ENCODE data around the gene DOCK4.

Gene DOCK4

DNA sequence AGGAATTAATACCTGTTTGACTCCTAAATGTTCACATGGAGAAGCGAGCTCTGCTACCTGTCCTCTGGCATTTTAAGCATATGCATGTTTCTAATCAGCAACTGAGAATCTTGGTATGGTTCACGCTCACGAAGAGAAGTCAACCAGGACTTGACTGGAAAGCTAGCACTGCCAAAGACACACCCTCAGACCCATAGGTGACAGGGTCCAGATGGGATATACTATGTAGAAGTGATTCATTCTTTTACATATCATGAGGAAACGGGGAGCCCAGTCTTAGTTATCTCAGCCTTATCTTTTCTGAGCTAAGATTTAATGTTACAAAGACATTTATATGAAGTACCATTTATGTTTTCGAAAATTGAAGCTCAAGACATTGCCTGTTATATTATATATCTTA, 313.0 kb downstream of the DOCK4 start:
- no peak for DNase-seq (ENCODE audit: low spot score)

GRCh38 chr7:111892588-111892987, 313.6 kb downstream of the DOCK4 start:
- no peak for DNase-seq (ENCODE audit: low spot score)

DNA sequence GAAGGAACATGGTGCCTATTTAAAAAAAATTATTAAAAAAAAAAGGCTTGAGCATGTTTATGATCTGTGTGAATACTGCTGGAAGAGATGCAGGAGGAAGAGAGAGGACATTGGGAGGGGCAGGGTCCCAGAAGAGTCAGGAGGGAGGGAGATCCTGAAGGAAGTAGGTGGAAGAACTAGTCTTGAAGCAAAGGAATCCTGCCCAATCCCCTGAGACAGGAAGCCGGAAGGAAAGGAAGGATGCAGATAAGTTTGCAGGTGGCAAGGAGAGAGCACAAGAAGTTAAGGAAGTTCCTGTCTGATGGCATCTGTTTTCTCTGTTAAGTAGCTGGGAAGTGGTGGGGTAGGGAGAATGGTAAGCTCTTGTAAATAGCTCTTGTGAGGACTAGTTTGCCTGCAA, 318.5 kb downstream of the DOCK4 start:
- no peak for DNase-seq (ENCODE audit: low spot score)

DNA sequence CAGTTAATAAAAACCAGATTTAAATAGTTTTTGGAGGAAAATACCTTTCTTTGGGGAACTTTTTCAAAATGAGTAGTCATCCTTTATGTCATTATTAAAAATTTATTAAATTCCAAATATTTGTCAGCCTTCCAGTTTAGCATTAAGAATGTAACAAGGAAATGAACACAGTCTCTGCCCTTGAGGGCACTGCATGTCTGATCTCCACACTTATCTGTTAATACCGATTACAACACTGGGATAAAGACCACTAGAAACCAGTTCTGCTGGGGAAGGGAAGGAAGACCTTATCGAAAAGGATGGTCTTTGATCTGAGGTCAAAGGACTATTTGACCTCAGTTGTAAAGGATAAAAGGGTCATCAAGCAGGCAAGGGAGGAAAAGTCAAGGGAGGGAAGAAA, 320.0 kb downstream of the DOCK4 start:
- DNase-seq (ENCODE audit: low spot score) = no peak

- no peak for DNase-seq (ENCODE audit: low spot score)
Observed at GRCh38 chr7:111883241-111883640, 323.0 kb downstream of the DOCK4 start.

DNA sequence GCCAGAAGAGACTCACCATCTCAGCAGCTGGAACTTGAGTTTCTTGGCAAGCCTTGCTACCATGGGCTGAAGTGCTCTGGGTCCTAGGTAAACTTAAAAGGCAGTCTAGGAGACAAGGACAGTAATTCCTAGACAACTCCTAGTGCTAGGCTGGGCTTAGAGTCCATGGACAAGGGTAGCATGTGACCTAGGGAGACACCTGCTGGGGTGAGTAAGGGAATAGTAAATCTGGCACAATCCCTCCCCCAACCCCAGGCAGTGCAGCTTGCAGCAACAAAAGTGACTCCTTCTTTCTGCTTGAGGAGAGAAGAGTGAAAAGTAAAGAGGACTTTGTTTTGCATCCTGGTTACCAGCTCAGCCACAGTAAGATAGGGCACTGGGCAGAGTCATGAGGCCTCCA, 327.4 kb downstream of the DOCK4 start:
- DNase-seq (ENCODE audit: low spot score) = no peak

- no peak for DNase-seq (ENCODE audit: low spot score)
Observed at GRCh38 chr7:111877931-111878330, 328.3 kb downstream of the DOCK4 start.

GRCh38 chr7:111873963-111874690, 332.1 kb downstream of the DOCK4 start:
- no peak for DNase-seq (ENCODE audit: low spot score)

GRCh38 chr7:111873326-111873646, 332.9 kb downstream of the DOCK4 start:
- no peak for DNase-seq (ENCODE audit: low spot score)

DNA sequence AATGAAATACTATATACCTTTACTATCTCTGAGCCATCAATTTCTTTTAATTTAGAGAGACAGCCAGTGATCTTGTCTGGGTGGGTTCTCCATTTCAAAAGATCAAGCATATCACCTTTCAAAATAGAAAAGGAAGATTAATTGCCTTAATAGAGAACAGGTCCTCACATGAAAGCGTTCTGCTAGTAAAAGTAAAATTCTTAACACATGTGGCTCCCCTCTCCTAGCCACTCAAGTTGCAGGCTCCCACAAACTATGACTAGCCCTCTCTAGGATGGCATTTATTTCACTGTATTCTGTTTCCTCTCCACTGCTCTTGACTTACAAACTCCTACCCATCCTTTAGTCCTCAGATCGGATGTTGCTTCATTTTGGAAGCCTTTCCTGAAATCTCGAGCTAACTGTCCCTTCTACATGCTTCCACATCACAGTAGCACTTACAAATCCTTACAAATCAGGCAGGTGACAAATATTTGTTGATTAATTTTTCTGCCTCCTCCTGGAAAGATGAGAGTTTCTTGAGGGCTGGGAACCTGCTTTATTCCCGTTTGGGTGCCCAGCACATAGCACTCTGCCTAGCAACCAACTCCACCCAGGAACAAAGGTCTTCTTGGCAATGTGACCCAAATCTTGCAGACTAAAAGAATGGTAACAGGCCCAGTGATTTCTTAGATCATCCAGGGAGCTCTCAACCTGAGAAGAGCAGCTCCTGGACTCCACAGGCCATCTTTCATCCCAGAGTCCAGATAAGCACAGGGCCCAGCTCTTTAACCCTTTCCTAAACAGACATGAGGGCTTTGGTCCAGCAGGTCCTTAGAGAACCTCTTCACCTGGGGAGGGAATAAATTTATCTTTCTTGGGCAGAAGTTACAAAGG, 333.5 kb downstream of the DOCK4 start:
- DNase-seq (ENCODE audit: low spot score) = no peak

DNA sequence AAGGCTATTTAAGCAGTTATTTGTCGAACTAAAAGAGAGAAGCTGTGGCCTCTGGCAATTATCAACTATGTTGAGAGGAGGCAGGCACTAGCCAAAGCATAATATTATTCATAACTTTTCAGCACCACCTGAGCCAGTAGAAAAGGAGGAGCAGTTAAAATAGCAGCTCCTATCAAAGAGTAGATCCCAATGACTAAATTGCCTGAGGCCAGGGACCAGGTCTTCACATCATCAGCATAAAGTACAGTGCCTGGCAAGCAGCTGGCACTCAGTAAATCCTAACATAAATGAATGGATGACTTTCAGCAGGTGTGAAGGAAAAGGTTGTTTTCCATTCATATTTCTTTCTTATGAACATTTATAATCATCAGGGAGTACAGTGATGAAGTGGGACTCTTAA, 334.9 kb downstream of the DOCK4 start:
- DNase-seq (ENCODE audit: low spot score) = no peak

DNA sequence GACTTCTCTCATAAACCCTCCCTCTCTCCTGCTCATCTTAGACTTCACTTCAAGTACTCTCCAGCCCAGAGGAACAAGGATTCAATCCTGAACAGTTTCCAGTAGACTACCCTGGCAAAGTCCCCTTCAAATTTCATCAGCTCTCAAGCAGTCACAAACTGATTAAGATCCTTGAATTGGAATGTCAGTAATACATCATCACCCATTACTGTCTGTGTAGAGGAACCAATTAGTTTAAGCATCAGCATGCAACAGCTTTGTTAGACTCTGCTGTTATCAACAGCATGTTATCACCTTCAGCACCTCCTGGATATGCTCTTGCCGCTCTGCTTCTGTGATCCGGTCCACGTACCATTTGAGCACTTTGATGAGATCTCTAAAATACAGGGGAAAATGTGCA, 336.9 kb downstream of the DOCK4 start:
- DNase-seq (ENCODE audit: low spot score) = no peak

DNA sequence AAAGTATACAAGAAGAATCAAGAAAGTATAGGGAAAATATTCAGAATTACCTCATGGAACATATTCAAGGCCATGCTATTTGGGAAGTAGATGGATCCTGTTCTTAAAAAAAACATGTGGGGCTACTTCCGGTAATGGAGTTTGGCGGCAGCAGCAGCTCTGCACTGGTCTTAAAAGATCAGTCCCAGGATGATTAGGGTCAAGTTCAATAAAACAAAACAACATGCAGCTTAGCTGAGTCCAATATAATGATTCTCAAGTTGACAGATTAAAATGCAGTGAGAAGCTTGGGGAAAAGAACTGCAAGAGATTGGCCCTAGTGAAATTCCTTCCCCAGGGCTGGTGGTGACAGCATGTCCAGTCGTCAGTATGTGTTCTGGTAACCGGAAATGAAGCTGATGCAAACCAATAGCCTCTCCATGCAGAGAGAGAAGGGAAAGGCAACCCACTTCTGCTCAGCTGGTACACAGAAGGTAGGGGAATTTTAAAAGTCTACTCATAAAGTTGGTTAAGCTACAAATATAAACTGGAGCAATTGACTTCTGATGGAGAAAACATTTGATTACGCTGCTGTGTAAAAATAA, 338.8 kb downstream of the DOCK4 start:
- DNase-seq (ENCODE audit: low spot score) = no peak

DNA sequence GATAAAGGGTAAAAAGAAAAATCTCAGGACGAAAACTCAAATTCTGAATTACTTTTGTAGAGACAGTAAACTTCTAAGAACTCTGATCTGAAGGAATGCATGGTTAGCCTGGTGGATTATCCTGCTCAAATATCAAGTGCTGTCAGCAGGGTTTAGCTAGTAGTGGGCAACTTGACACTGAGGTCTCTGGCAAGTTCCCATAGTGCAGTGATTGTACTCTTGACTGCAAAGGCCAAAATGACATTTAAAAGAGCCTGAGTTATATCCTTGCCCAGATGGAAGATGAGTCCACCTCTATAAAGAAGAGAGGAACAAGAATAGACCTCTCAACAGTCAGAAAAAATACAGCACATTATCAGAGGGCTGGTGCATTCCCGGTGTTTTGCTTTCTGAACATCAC, 339.4 kb downstream of the DOCK4 start:
- DNase-seq (ENCODE audit: low spot score) = no peak

DNA sequence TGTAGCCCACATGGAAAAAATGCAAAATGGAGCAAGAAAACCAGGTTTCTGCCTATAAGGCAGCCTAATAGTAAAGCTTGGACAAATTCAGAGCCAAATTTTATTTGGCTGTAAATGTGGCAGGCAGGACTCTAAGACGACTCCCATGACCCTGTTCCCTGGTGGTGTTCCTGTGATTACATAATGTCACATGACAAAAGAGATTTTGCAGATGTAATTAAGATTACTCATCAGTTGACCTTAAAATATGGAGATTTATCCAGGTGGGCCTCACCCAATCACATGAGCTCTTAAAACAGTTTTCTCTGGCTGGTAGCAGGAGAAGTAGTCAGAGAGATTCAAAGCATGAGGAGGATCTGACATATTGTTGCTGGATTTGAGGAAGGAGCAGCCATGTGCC, 340.8 kb downstream of the DOCK4 start:
- no peak for DNase-seq (ENCODE audit: low spot score)

GRCh38 chr7:111864291-111864976, 341.8 kb downstream of the DOCK4 start:
- no peak for DNase-seq (ENCODE audit: low spot score)

DNA sequence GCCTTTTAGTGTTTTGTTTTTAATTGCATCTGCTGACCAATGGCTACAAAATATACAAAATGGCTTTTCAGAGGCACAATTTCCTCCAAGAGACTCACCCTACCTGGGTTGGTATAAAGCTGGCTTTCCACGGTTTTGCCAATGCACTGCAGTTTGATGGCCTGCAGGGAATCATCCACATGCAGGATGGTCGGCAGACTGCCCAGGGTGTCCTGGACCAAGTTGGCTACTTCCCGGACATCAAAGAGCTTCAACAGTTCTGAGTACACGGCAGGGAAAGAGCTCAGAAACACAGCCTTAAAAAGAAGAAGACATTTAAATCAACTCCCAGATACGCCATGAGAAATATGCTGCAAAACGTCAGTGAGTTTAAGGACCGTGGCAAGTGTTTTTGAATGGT, 342.9 kb downstream of the DOCK4 start:
- DNase-seq (ENCODE audit: low spot score) = no peak

DNA sequence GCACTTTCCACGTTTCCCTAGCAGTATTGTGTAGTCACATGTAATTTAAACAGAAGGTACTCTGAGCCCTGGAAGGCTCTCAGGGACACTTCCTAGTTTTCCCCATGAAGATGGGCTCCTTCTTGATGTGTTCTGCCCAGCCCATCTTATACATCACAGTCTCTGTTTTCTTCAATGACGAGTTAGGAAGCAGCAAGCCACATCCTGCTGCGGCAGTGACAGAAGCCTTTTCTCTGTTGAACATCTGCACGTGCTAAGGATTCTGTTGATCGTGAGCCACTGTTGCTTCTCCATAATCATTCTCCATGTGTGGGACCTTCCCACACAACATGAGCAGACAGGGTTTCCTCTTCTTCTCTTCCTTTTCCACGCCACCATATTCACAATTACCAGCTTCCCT, 346.0 kb downstream of the DOCK4 start:
- no peak for DNase-seq (ENCODE audit: low spot score)

DNA sequence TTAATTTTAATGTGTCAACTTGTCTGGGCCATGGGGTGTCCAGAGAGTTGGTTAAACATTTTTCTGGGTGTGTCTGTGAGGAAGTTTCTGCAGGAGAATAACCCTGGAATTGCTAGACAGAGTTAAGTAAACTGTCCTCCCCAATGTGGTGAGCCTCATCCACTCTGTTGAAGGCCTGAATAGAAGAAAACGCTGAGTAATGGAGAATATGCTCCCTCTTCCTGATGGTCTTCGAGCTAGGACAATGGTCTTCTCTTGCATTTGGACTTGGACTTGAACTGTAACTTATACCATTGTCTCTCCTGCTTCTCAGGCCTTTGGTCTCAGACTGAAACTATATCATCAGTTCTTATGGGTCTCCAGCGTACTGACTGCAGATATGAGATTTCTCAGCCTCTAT, 347.9 kb downstream of the DOCK4 start:
- DNase-seq (ENCODE audit: low spot score) = no peak

- no peak for DNase-seq (ENCODE audit: low spot score)
Observed at GRCh38 chr7:111855842-111856227, 350.4 kb downstream of the DOCK4 start.

GRCh38 chr7:111855161-111855841, 350.9 kb downstream of the DOCK4 start:
- DNase-seq (ENCODE audit: low spot score) = no peak

Data from left forelimb (tissue), 1 donor.